Right lobe of liver (tissue), 6 donors: Measurements from ENCODE around the gene ZBTB32. TPM values are rescaled to one million over a fixed set of nuclear protein-coding genes. Genes with fewer than 3 reads are reported as not detected.
"Not testable (repeated sequence)": the region's sequence is repeated elsewhere in the genome, so short reads cannot be mapped to it uniquely, and the experiment has no call there.

Experiments used
- ATAC-seq, 4 donors: fragments of 200-7000 bp; cut with Tn5 transposase; one replicate each; pipeline ENCODE4 v1.9.1; 2020; ENCODE audit warnings: mild to moderate bottlenecking in 4 of 4, moderate library complexity in 4 of 4
- DNase-seq, 3 donors: peaks; one replicate each; pipeline ENCODE4 v3.0.0-alpha.2; 2020
- H3K27ac ChIP-seq, 3 donors: fragments of 200-600 bp; one replicate each; pipeline ENCODE4 v1.8.0; 2022
- H3K27me3 ChIP-seq, 2 donors: fragments of 200-600 bp; one replicate each; pipeline ENCODE4 v1.8.0; 2022
- H3K36me3 ChIP-seq, 4 donors: fragments of 200-600 bp; sonication (generic) in 1 of 4; one replicate each; pipeline versions ENCODE4 v1.5.1 to v1.8.0; 2017 to 2022; ENCODE audit warnings: control low read depth in 1 of 4
- H3K4me1 ChIP-seq, 4 donors: fragments of 200-600 bp; sonication (generic) in 1 of 4; one replicate each; pipeline versions ENCODE4 v1.5.1 to v1.8.0; 2017 to 2022; ENCODE audit warnings: control low read depth in 1 of 4
- H3K4me3 ChIP-seq, 3 donors: fragments of 200-600 bp; one replicate each; pipeline ENCODE4 v1.8.0; 2022
- H3K9me3 ChIP-seq, 4 donors: fragments of 200-600 bp; sonication (generic) in 1 of 4; one replicate each; pipeline versions ENCODE4 v1.5.1 to v1.8.0; 2017 to 2022; ENCODE audit warnings: control low read depth in 1 of 4
- CTCF ChIP-seq, 4 donors: fragments of 200-600 bp in 3 of 4; fragments of 450-650 bp in 1 of 4; IDR thresholded peaks; one replicate each; pipeline versions ENCODE4 v1.5.1 to v1.8.0; 2016 to 2022; ENCODE audit warnings: antibody characterized with exemption in 4 of 4, mild to moderate bottlenecking in 2 of 4
- POLR2A ChIP-seq: fragments of 450-650 bp; IDR thresholded peaks from one replicate; pipeline ENCODE4 v1.6.1; 2017; ENCODE audit warnings: antibody characterized with exemption, mild to moderate bottlenecking
- WGBS: methylation state at CpG from one replicate; pipeline ENCODE4 v1.1.6; 2018; ENCODE audit warnings: low coverage, low lambda C conversion rate; ENCODE audit not compliant: insufficient coverage; ENCODE audit errors: missing lambda C conversion rate; 5-methylcytosine and 5-hydroxymethylcytosine counted together
- intact Hi-C, 2 donors: fragments of 100-400 bp; cut with DNase I; formaldehyde crosslinking; loops; one replicate each; pipeline versions ENCODE4 v1.11.2 to v1.14.1; 2022
- total RNA-seq, 6 experiments: library from RNA; depleted of rRNA in 2 of 6; stranded (reverse); fragments of >200 nt in 2 of 6; fragmentation: NEBNext Ultra II Directional in 3 of 6; extraction: Animal tissue kit (Norgen Biotek cat#: 25700) in 3 of 6; gene quantifications; one replicate each; pipeline versions ENCODE4 v1.1.0 to v1.2.4, GENCODE V29; 2016 to 2023
- donor health status: DM: no; HTN: yes; CAD: no.
- donor health status: DM: no; HTN: no; CAD: no.
- donor health status: DM: no; HTN: no; CAD: no.
- donor health status: DM: no; HTN: yes; CAD: no.
- donor health status: DM: no; HTN: yes; CAD: no.

The ZBTB32 gene
- total RNA-seq, 6 experiments from 2014 or later: 0.15 TPM; not detected in 5

- DNase-seq (no peak), ATAC-seq (no peak)
- peaks cover 0 to 13% (median 2%) of the 10 kb centered on the region in 4 donors for H3K4me1 ChIP-seq
- no peak for TF ChIP-seq CTCF (IDR thresholded peaks at IDR 0.05)
- no peak for TF ChIP-seq POLR2A
- H3K36me3 ChIP-seq: peaks cover 5 to 62% (median 44%) of the 10 kb centered on the region in 4 donors
- no peaks in the 10 kb centered on the region for H3K9me3 ChIP-seq
- WGBS: 93% methylated on average over 2 of the region's 14 CpGs
- no peak overlapping the region for H3K27ac ChIP-seq
- intact Hi-C loops: no loop called here
- no peaks in the 10 kb centered on the region for H3K27me3 ChIP-seq
- no peak overlapping the region for H3K4me3 ChIP-seq
Observed at GRCh38 chr19:35722461-35722860, 18.1 kb downstream of the ZBTB32 start.

GRCh38 chr19:35722897-35723296 lies 18.5 kb downstream of the ZBTB32 start:
- Histone ChIP-seq H3K27me3 (no peaks in the 10 kb centered on the region), H3K27ac (no peak overlapping the region), H3K4me1 (peaks cover 0 to 13% (median 2%) of the 10 kb centered on the region in 4 donors), H3K36me3 (peaks cover 9 to 66% (median 46%) of the 10 kb centered on the region in 4 donors), H3K9me3 (no peaks in the 10 kb centered on the region), H3K4me3 (no peak overlapping the region)
- TF ChIP-seq POLR2A: no peak
- no peak for TF ChIP-seq CTCF (IDR thresholded peaks at IDR 0.05)
- ATAC-seq (no peak), DNase-seq (no peak)
- intact Hi-C loops: no loop called here
- WGBS: no CpG with 5 or more reads among the region's 16 CpGs

- H3K36me3 ChIP-seq: peaks cover 11 to 74% (median 50%) of the 10 kb centered on the region in 4 donors
- no peaks in the 10 kb centered on the region for H3K9me3 ChIP-seq
- H3K4me3 ChIP-seq: no peak overlapping the region
- WGBS: 87% methylated on average over 5 of the region's 24 CpGs
- no peak for ATAC-seq
- DNase-seq: peak in 1 of 3 donors; percentile 15
- no peaks in the 10 kb centered on the region for H3K27me3 ChIP-seq
- no peak overlapping the region for H3K27ac ChIP-seq
- TF ChIP-seq CTCF (IDR thresholded peaks at IDR 0.05): no peak
- no peak for TF ChIP-seq POLR2A
- intact Hi-C loops: no loop called here
- H3K4me1 ChIP-seq: peaks cover 0 to 13% (median 2%) of the 10 kb centered on the region in 4 donors
Observed at GRCh38 chr19:35723671-35724070, 19.3 kb downstream of the ZBTB32 start.

GRCh38 chr19:35724132-35724531 lies 19.8 kb downstream of the ZBTB32 start:
- H3K27me3 ChIP-seq, H3K27ac ChIP-seq, DNase-seq, ATAC-seq, intact Hi-C loops, H3K9me3 ChIP-seq, H3K4me3 ChIP-seq, H3K4me1 ChIP-seq: not testable (repeated sequence)
- WGBS: 79% methylated on average over 2 of the region's 7 CpGs
- H3K36me3 ChIP-seq: peaks cover 11 to 78% (median 53%) of the 10 kb centered on the region in 4 donors

GRCh38 chr19:35724560-35724959 lies 20.2 kb downstream of the ZBTB32 start:
- Histone ChIP-seq H3K9me3 (no peaks in the 10 kb centered on the region), H3K4me3 (no peak overlapping the region), H3K4me1 (peaks cover 0 to 5% (median 0%) of the 10 kb centered on the region in 4 donors), H3K36me3 (peaks cover 11 to 83% (median 55%) of the 10 kb centered on the region in 4 donors), H3K27ac (no peak overlapping the region), H3K27me3 (no peaks in the 10 kb centered on the region)
- ATAC-seq: no peak
- intact Hi-C loops: no loop called here
- WGBS: 80% methylated on average over 1 of the region's 12 CpGs
- DNase-seq: peak in 2 of 3 donors; percentile 19 to 40
- no peak for TF ChIP-seq CTCF (IDR thresholded peaks at IDR 0.05)
- TF ChIP-seq POLR2A: no peak
